C4-2B (cell line): ENCODE results near the gene WFS1.

Experiments
- H3K27ac ChIP-seq: fragments of 450-650 bp; 2 replicates; pipeline ENCODE4 v1.5.1; 2017
- CTCF ChIP-seq: fragments of 450-650 bp; conservative IDR thresholded peaks from 2 replicates; pipeline ENCODE4 v1.5.1; 2017; ENCODE audit warnings: mild to moderate bottlenecking
- ZFX ChIP-seq: fragments of 450-650 bp; IDR thresholded peaks from 2 replicates; pipeline ENCODE4 v1.6.1; 2017

Gene WFS1

GRCh38 chr4:6316461-6317003 is 46.9 kb downstream of the WFS1 start:
- no peak overlapping the region for H3K27ac ChIP-seq

GRCh38 chr4:6318206-6318605 is 48.6 kb downstream of the WFS1 start:
- TF ChIP-seq ZFX (no peak), CTCF (no peak)
- no peak overlapping the region for H3K27ac ChIP-seq

More at GRCh38 chr4:6316461-6317003, 46.9 kb downstream of the WFS1 start:
- no peak for TF ChIP-seq ZFX
- no peak for TF ChIP-seq CTCF

- TF ChIP-seq CTCF: no peak
- no peak for TF ChIP-seq ZFX
- no peak overlapping the region for H3K27ac ChIP-seq
Measured at GRCh38 chr4:6319530-6320150, 50.0 kb downstream of the WFS1 start.

- TF ChIP-seq ZFX: no peak
- H3K27ac ChIP-seq: no peak overlapping the region
Measured at GRCh38 chr4:6320663-6321062, 51.0 kb downstream of the WFS1 start.

GRCh38 chr4:6321361-6321760 is 51.7 kb downstream of the WFS1 start:
- TF ChIP-seq CTCF: no peak
- no peak for TF ChIP-seq ZFX
- H3K27ac ChIP-seq: no peak overlapping the region

GRCh38 chr4:6322067-6322760 is 52.6 kb downstream of the WFS1 start:
- no peak for TF ChIP-seq ZFX
- no peak overlapping the region for H3K27ac ChIP-seq

GRCh38 chr4:6322761-6323566 is 53.3 kb downstream of the WFS1 start:
- H3K27ac ChIP-seq: no peak overlapping the region
- TF ChIP-seq ZFX (no peak), CTCF (no peak)

- H3K27ac ChIP-seq: no peak overlapping the region
- TF ChIP-seq CTCF (no peak), ZFX (no peak)
Measured at GRCh38 chr4:6324461-6324998, 54.9 kb downstream of the WFS1 start.
